Keratinocyte (primary cell): Measurements from ENCODE around the gene PTPRN2. TPM values are rescaled to one million over a fixed set of nuclear protein-coding genes. Genes with fewer than 3 reads are reported as not detected.

Experiments used
- DNase-seq: peaks from one replicate; pipeline ENCODE4 v3.0.0-alpha.2; 2011; ENCODE audit warnings: low read depth, missing footprints, low spot score
- FAIRE-seq: peaks from 2 replicates; lab custom pipeline; 2011; peaks lifted over from hg19 to GRCh38; lab: Jason Lieb, UNC
- H2AFZ ChIP-seq: 2 replicates; pipeline ENCODE4 v1.6.0; 2012; ENCODE audit warnings: low read length, control low read depth, inconsistent platforms; ENCODE audit not compliant: control insufficient read depth
- H3K27ac ChIP-seq: 2 replicates; pipeline ENCODE4 v1.5.1; 2011; ENCODE audit warnings: low read length; ENCODE audit not compliant: control insufficient read depth, insufficient read depth
- H3K27me3 ChIP-seq: 3 replicates; pipeline ENCODE4 v1.6.0; 2011; ENCODE audit warnings: low read length; ENCODE audit not compliant: control insufficient read depth, insufficient read depth; ENCODE audit errors: extremely low read depth
- H3K36me3 ChIP-seq, 2 experiments: 2 replicates in 1 of 2; 3 replicates in 1 of 2; pipeline ENCODE4 v1.5.1; 2011; ENCODE audit warnings: low read length in 2 of 2, mild to moderate bottlenecking in 1 of 2; ENCODE audit not compliant: control insufficient read depth in 2 of 2, insufficient read depth in 2 of 2; ENCODE audit errors: extremely low read depth in 1 of 2
- H3K4me1 ChIP-seq: 3 replicates; pipeline ENCODE4 v1.5.1; 2011; ENCODE audit warnings: low read length; ENCODE audit not compliant: control insufficient read depth, insufficient read depth; ENCODE audit errors: extremely low read depth
- H3K4me2 ChIP-seq: 3 replicates; pipeline ENCODE4 v1.6.0; 2011; ENCODE audit warnings: low read depth, low read length; ENCODE audit not compliant: control insufficient read depth, insufficient read depth; ENCODE audit errors: extremely low read depth
- H3K4me3 ChIP-seq, 3 experiments: fragments of 200-600 bp in 1 of 3; sonication (generic) in 1 of 3; 2 replicates in 2 of 3; 3 replicates in 1 of 3; pipeline ENCODE4 v1.5.1; 2011 to 2016; ENCODE audit warnings: low read length in 3 of 3, mild to moderate bottlenecking in 3 of 3, control low read depth in 2 of 3, inconsistent platforms in 1 of 3, low read depth in 1 of 3, mixed read lengths in 1 of 3, mixed run types in 1 of 3, moderate library complexity in 1 of 3; ENCODE audit not compliant: control insufficient read depth in 2 of 3, insufficient read depth in 2 of 3; ENCODE audit errors: extremely low read depth in 1 of 3
- H3K79me2 ChIP-seq: 2 replicates; pipeline ENCODE4 v1.6.0; 2012; ENCODE audit warnings: low read length; ENCODE audit not compliant: control insufficient read depth, insufficient read depth
- H3K9ac ChIP-seq: 3 replicates; pipeline ENCODE4 v1.6.0; 2011; ENCODE audit warnings: low read length; ENCODE audit not compliant: control insufficient read depth, insufficient read depth; ENCODE audit errors: extremely low read depth
- H3K9me1 ChIP-seq: 3 replicates; pipeline ENCODE4 v1.6.0; 2011; ENCODE audit warnings: low read length; ENCODE audit not compliant: control insufficient read depth, insufficient read depth; ENCODE audit errors: extremely low read depth
- H3K9me3 ChIP-seq: 2 replicates; pipeline ENCODE4 v1.5.1; 2012; ENCODE audit warnings: low read depth, low read length; ENCODE audit not compliant: control insufficient read depth
- H4K20me1 ChIP-seq: 3 replicates; pipeline ENCODE4 v1.6.0; 2011; ENCODE audit warnings: low read length; ENCODE audit not compliant: control insufficient read depth, insufficient read depth; ENCODE audit errors: extremely low read depth
- EZH2 ChIP-seq: IDR thresholded peaks from one replicate; pipeline ENCODE4 v1.6.1; 2012; ENCODE audit warnings: inconsistent platforms, mild to moderate bottlenecking, low read length, moderate library complexity
- dilution Hi-C: fragments of 300-500 bp; cut with MboI; formaldehyde crosslinking; loops from one replicate; pipeline ENCODE4 v1.7.0; 2020; ENCODE audit warnings: low sequenced_read_pairs; ENCODE audit not compliant: extremely low pct_ligation_motif_present
- polyA plus RNA-seq, 5 experiments: library from polyadenylated mRNA; depleted of rRNA in 3 of 5; stranded (reverse) in 3 of 5; stranded (forward) in 1 of 5; unstranded in 1 of 5; fragments of >200 nt; gene quantifications; 1 replicate in 1 of 5; 2 replicates in 3 of 5; 3 replicates in 1 of 5; pipeline versions ENCODE4 v1.2.1 to v1.2.3, GENCODE V29; 2011 to 2012; ENCODE audit warnings: missing spikeins in 2 of 5, low read depth in 1 of 5, low replicate concordance in 1 of 5
- TF ChIP-seq, protein P1 (sequence below), 3 experiments: IDR thresholded peaks in 1 of 3; conservative IDR thresholded peaks in 1 of 3; optimal IDR thresholded peaks in 1 of 3; 2 replicates in 2 of 3; 3 replicates in 1 of 3; pipeline versions ENCODE3 to v1.5.1; 2011; ENCODE audit warnings: low read length in 3 of 3, mild to moderate bottlenecking in 3 of 3, moderate library complexity in 2 of 3, control low read depth in 1 of 3, inconsistent platforms in 1 of 3; ENCODE audit not compliant: insufficient read depth in 2 of 3; ENCODE audit errors: extremely low read depth in 1 of 3

Gene PTPRN2
- polyA plus RNA-seq, 1 donor (not counting 4 experiments of a cell fraction or from before 2014, with no cell fraction given), result not detected

GRCh38 chr7:157605638-157606037 lies 982.0 kb downstream of the PTPRN2 start:
- DNase-seq (no peak), FAIRE-seq (no peak)
- Histone ChIP-seq H3K4me1 (no peaks in the 10 kb centered on the region), H3K9ac (no peak overlapping the region), H3K9me3 (peaks cover 10% of the 10 kb centered on the region), H3K36me3 (no peaks in the 10 kb centered on the region), H2AFZ (no peak overlapping the region), H3K9me1 (no peaks in the 10 kb centered on the region), H3K27me3 (no peaks in the 10 kb centered on the region), H3K4me3 (no peak overlapping the region), H3K27ac (no peak overlapping the region), H3K79me2 (no peaks in the 10 kb centered on the region), H4K20me1 (no peaks in the 10 kb centered on the region), H3K4me2 (no peak overlapping the region)
- dilution Hi-C loops, result no loop called here
- TF ChIP-seq EZH2, result no peak
- TF ChIP-seq, protein P1, sequence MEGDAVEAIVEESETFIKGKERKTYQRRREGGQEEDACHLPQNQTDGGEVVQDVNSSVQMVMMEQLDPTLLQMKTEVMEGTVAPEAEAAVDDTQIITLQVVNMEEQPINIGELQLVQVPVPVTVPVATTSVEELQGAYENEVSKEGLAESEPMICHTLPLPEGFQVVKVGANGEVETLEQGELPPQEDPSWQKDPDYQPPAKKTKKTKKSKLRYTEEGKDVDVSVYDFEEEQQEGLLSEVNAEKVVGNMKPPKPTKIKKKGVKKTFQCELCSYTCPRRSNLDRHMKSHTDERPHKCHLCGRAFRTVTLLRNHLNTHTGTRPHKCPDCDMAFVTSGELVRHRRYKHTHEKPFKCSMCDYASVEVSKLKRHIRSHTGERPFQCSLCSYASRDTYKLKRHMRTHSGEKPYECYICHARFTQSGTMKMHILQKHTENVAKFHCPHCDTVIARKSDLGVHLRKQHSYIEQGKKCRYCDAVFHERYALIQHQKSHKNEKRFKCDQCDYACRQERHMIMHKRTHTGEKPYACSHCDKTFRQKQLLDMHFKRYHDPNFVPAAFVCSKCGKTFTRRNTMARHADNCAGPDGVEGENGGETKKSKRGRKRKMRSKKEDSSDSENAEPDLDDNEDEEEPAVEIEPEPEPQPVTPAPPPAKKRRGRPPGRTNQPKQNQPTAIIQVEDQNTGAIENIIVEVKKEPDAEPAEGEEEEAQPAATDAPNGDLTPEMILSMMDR (optimal IDR thresholded peaks at IDR 0.05 in 1 of 3, IDR thresholded peaks at IDR 0.05 in 1 of 3, conservative IDR thresholded peaks at IDR 0.05 in 1 of 3; ENCODE audit: extremely low read depth in 1 of 3, insufficient read depth in 2 of 3, low read length in 3 of 3), result no peak

- TF ChIP-seq, protein P1 (optimal IDR thresholded peaks at IDR 0.05 in 1 of 3, IDR thresholded peaks at IDR 0.05 in 1 of 3, conservative IDR thresholded peaks at IDR 0.05 in 1 of 3; ENCODE audit: extremely low read depth in 1 of 3, insufficient read depth in 2 of 3, low read length in 3 of 3), result no peak
- TF ChIP-seq EZH2, result no peak
- no peaks in the 10 kb centered on the region for H3K27me3 ChIP-seq
- H4K20me1 ChIP-seq, result no peaks in the 10 kb centered on the region
- FAIRE-seq (no peak), DNase-seq (no peak)
- dilution Hi-C loops, result no loop called here
- H3K27ac ChIP-seq, result no peak overlapping the region
- no peak overlapping the region for H3K4me3 ChIP-seq
- H3K79me2 ChIP-seq, result no peaks in the 10 kb centered on the region
- no peak overlapping the region for H2AFZ ChIP-seq
- H3K4me2 ChIP-seq, result no peak overlapping the region
- H3K9me3 ChIP-seq, result peaks cover 8% of the 10 kb centered on the region
- no peaks in the 10 kb centered on the region for H3K4me1 ChIP-seq
- no peaks in the 10 kb centered on the region for H3K9me1 ChIP-seq
- no peak overlapping the region for H3K9ac ChIP-seq
- no peaks in the 10 kb centered on the region for H3K36me3 ChIP-seq
Measured at GRCh38 chr7:157604661-157605381, 982.8 kb downstream of the PTPRN2 start.
